Measurements from ENCODE around the gene SHROOM3. TPM values are rescaled to one million over a fixed set of nuclear protein-coding genes. Genes with fewer than 3 reads are reported as not detected.

Gene SHROOM3
- total RNA-seq, 1 donor from 2014 or later = 0.55 TPM

- ATAC-seq (ENCODE audit: low read depth) = no peak
- ChIA-PET POLR2A (no interaction called here), CTCF (no interaction called here)
- H3K36me3 Mint-ChIP-seq (ENCODE audit: low read depth) = no peaks in the 10 kb centered on the region
- TF ChIP-seq CTCF (IDR thresholded peaks at IDR 0.05) = no peak
- intact Hi-C loops (cut with micrococcal nuclease) = no loop called here
- no peak overlapping the region for H3K27ac Mint-ChIP-seq
- H3K27me3 Mint-ChIP-seq = peaks cover 3% of the 10 kb centered on the region
- no peaks in the 10 kb centered on the region for H3K4me1 Mint-ChIP-seq
- no peaks in the 10 kb centered on the region for H3K9me3 Mint-ChIP-seq
- H3K4me3 Mint-ChIP-seq = no peak overlapping the region
- DNase-seq = no peak
These were observed 271.6 kb downstream of the SHROOM3 start for GRCh38 chr4:76706581-76706980.

- peaks cover 3% of the 10 kb centered on the region for H3K27me3 Mint-ChIP-seq
- no peak for DNase-seq
- no peaks in the 10 kb centered on the region for H3K36me3 Mint-ChIP-seq (ENCODE audit: low read depth)
- POLR2A ChIA-PET = no interaction called here
- H3K9me3 Mint-ChIP-seq = no peaks in the 10 kb centered on the region
- CTCF ChIA-PET = no interaction called here
- no peaks in the 10 kb centered on the region for H3K4me1 Mint-ChIP-seq
- no peak for TF ChIP-seq CTCF (IDR thresholded peaks at IDR 0.05)
- H3K27ac Mint-ChIP-seq = no peak overlapping the region
- intact Hi-C loops (cut with micrococcal nuclease) = no loop called here
- no peak for ATAC-seq (ENCODE audit: low read depth)
- no peak overlapping the region for H3K4me3 Mint-ChIP-seq
These were observed 274.1 kb downstream of the SHROOM3 start for GRCh38 chr4:76708971-76709771.

- no peaks in the 10 kb centered on the region for H3K36me3 Mint-ChIP-seq (ENCODE audit: low read depth)
These were observed 274.7 kb downstream of the SHROOM3 start for GRCh38 chr4:76709772-76710090.

GRCh38 chr4:76712564-76712963, 277.5 kb downstream of the SHROOM3 start:
- ATAC-seq (ENCODE audit: low read depth) = no peak
- H3K4me3 Mint-ChIP-seq = no peak overlapping the region
- H3K27me3 Mint-ChIP-seq = no peaks in the 10 kb centered on the region
- H3K4me1 Mint-ChIP-seq = peaks cover 15% of the 10 kb centered on the region
- no peak for DNase-seq
- intact Hi-C loops (cut with micrococcal nuclease) = no loop called here
- TF ChIP-seq CTCF (IDR thresholded peaks at IDR 0.05) = no peak
- ChIA-PET CTCF (no interaction called here), POLR2A (no interaction called here)
- H3K27ac Mint-ChIP-seq = no peak overlapping the region
- no peaks in the 10 kb centered on the region for H3K9me3 Mint-ChIP-seq
- H3K36me3 Mint-ChIP-seq (ENCODE audit: low read depth) = no peaks in the 10 kb centered on the region

More at GRCh38 chr4:76709772-76710090, 274.7 kb downstream of the SHROOM3 start:
- ATAC-seq (ENCODE audit: low read depth) = no peak
- Mint-ChIP-seq H3K4me1 (no peaks in the 10 kb centered on the region), H3K9me3 (no peaks in the 10 kb centered on the region), H3K27ac (no peak overlapping the region), H3K27me3 (peaks cover 3% of the 10 kb centered on the region), H3K4me3 (no peak overlapping the region)
- POLR2A ChIA-PET = no interaction called here
- no peak for DNase-seq
- no peak for TF ChIP-seq CTCF (IDR thresholded peaks at IDR 0.05)
- CTCF ChIA-PET = no interaction called here
- intact Hi-C loops (cut with micrococcal nuclease) = no loop called here

- Mint-ChIP-seq H3K27ac (no peak overlapping the region), H3K9me3 (no peaks in the 10 kb centered on the region), H3K27me3 (no peaks in the 10 kb centered on the region), H3K4me1 (peaks cover 15% of the 10 kb centered on the region), H3K36me3 (ENCODE audit: low read depth) (no peaks in the 10 kb centered on the region), H3K4me3 (no peak overlapping the region)
- POLR2A ChIA-PET = no interaction called here
- no peak for TF ChIP-seq CTCF (IDR thresholded peaks at IDR 0.05)
- intact Hi-C loops (cut with micrococcal nuclease) = no loop called here
- DNase-seq (no peak), ATAC-seq (ENCODE audit: low read depth) (no peak)
- CTCF ChIA-PET = no interaction called here
These were observed 279.2 kb downstream of the SHROOM3 start for GRCh38 chr4:76714226-76714625.

All from activated B cell treated with CpG ODN at 0.5 μM for 24 hours (primary cell).